DND-41 (cell line): ENCODE results near the gene DNAJC10.

Experiments
- CTCF ChIP-seq: IDR thresholded peaks from 2 replicates; pipeline ENCODE4 v1.5.1; 2012; ENCODE audit warnings: borderline replicate concordance, low read length, moderate library complexity, mild to moderate bottlenecking; ENCODE audit not compliant: poor library complexity, severe bottlenecking; ENCODE audit errors: extremely low read depth
- EZH2 ChIP-seq: IDR thresholded peaks from 3 replicates; pipeline ENCODE4 v1.6.1; 2012; ENCODE audit warnings: borderline replicate concordance, low read depth, mild to moderate bottlenecking, moderate library complexity, low read length, inconsistent platforms; ENCODE audit not compliant: severe bottlenecking

- TF ChIP-seq CTCF (no peak), EZH2 (no peak)
Measured at GRCh38 chr2:182831101-182831500, 115.0 kb downstream of the DNAJC10 start.
